Osteocyte (in vitro differentiated cells): ENCODE data around the gene DFFB. TPM values are rescaled to one million over a fixed set of nuclear protein-coding genes. Genes with fewer than 3 reads are reported as not detected.

ENCODE experiments used
- DNase-seq: peaks from one replicate; pipeline ENCODE4 v3.0.0; 2021; ENCODE audit warnings: mixed read lengths; ENCODE audit not compliant: unreplicated experiment; ENCODE audit errors: extremely low spot score
- H3K27ac Mint-ChIP-seq: one replicate; pipeline ENCODE4 v1.8.0; 2021; ENCODE audit warnings: mild to moderate bottlenecking, mixed read lengths; ENCODE audit not compliant: unreplicated experiment
- H3K27me3 Mint-ChIP-seq: one replicate; pipeline ENCODE4 v1.8.0; 2021; ENCODE audit warnings: mixed read lengths; ENCODE audit not compliant: unreplicated experiment
- H3K36me3 Mint-ChIP-seq: one replicate; pipeline ENCODE4 v1.8.0; 2021; ENCODE audit warnings: mixed read lengths; ENCODE audit not compliant: unreplicated experiment
- H3K4me1 Mint-ChIP-seq: one replicate; pipeline ENCODE4 v1.8.0; 2021; ENCODE audit warnings: mixed read lengths; ENCODE audit not compliant: unreplicated experiment
- H3K4me3 Mint-ChIP-seq: one replicate; pipeline ENCODE4 v1.8.0; 2021; ENCODE audit warnings: mild to moderate bottlenecking, moderate library complexity, mixed read lengths; ENCODE audit not compliant: unreplicated experiment
- H3K9me3 Mint-ChIP-seq: one replicate; pipeline ENCODE4 v1.8.0; 2021; ENCODE audit warnings: mixed read lengths; ENCODE audit not compliant: unreplicated experiment
- total RNA-seq: library from RNA; stranded (reverse); gene quantifications from 2 replicates; pipeline ENCODE4 v1.2.1, GENCODE V29; 2021
- TF ChIP-seq, protein P1 (sequence below): fragments of 200-600 bp; sonication (generic); IDR thresholded peaks from 2 replicates; pipeline ENCODE4 v1.5.0; 2021; ENCODE audit warnings: antibody characterized with exemption, mild to moderate bottlenecking, moderate library complexity

Gene DFFB
- total RNA-seq, 1 donor from 2014 or later: 11.0 TPM

DNA sequence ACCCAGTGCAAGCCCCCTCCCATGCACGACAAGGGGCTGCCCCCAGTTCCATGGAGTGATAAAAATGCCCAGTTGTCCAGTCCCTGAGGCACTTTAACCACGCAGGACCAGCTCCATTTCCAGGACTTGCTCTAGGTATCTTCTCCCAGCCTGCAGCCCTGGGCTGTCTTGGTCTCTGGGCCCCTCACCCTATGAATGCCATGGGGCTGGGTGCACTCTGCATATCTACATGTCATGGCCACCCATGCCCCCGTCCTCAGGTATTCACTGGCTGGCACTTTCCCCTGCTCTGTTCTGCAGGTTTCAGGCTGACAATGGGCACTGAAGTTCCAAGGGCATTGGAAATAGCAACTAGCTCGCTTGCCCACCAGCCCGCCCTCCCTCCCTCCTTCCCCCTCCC lies 62.4 kb downstream of the DFFB start:
- Mint-ChIP-seq H3K4me1 (no peaks in the 10 kb centered on the region), H3K9me3 (no peaks in the 10 kb centered on the region), H3K27ac (no peak overlapping the region), H3K27me3 (no peaks in the 10 kb centered on the region), H3K4me3 (no peak overlapping the region), H3K36me3 (no peaks in the 10 kb centered on the region)
- no peak for DNase-seq
- TF ChIP-seq, protein P1, sequence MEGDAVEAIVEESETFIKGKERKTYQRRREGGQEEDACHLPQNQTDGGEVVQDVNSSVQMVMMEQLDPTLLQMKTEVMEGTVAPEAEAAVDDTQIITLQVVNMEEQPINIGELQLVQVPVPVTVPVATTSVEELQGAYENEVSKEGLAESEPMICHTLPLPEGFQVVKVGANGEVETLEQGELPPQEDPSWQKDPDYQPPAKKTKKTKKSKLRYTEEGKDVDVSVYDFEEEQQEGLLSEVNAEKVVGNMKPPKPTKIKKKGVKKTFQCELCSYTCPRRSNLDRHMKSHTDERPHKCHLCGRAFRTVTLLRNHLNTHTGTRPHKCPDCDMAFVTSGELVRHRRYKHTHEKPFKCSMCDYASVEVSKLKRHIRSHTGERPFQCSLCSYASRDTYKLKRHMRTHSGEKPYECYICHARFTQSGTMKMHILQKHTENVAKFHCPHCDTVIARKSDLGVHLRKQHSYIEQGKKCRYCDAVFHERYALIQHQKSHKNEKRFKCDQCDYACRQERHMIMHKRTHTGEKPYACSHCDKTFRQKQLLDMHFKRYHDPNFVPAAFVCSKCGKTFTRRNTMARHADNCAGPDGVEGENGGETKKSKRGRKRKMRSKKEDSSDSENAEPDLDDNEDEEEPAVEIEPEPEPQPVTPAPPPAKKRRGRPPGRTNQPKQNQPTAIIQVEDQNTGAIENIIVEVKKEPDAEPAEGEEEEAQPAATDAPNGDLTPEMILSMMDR: no peak

DNA sequence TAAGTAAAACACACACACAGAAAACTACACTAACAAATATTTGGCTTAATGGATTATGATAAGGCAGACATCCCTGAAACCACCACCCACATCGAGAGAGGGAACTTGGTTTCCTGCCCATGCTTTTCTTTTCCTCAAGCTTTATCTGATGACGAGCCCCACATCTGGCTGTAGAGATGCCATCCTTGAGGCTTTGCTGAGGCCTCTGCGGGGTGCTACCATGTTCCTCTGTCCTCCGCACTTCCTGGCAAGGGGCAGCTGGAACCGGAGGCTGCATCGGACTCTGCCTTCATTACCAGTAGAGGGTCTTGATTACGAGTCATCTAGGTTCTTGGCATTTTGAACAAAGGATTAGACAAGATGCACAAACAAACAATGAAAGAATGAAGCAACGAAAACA lies 64.5 kb downstream of the DFFB start:
- no peak for DNase-seq
- Mint-ChIP-seq H3K9me3 (no peaks in the 10 kb centered on the region), H3K4me1 (no peaks in the 10 kb centered on the region), H3K4me3 (no peak overlapping the region), H3K27ac (no peak overlapping the region), H3K27me3 (no peaks in the 10 kb centered on the region), H3K36me3 (no peaks in the 10 kb centered on the region)
- TF ChIP-seq, protein P1: no peak

DNA sequence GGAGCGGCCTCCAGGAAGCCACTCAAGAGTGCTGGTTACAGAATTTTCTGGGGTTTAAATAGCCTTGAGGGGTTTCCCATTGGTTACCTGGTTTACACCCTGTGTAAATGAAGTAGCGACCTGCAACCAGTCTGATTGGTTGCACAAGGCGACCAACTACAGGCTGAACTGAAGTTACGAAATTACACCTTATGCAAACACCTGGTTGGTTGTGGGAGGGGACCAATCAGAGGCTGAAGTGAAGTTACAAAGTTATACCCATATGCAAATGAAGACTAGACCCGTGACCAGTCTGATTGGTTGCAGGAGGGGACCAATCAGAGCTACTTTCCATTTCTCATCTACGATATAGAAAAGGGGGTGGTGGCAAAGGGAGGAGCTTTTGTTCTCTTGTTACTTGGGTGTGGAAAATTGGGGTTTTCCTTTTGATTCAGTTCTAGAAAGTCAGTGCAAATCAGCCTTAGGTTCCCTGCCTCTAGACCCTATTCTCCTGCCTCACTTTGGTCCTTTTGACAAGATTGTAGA lies 65.0 kb downstream of the DFFB start:
- Mint-ChIP-seq H3K4me1 (no peaks in the 10 kb centered on the region), H3K27me3 (no peaks in the 10 kb centered on the region), H3K9me3 (no peaks in the 10 kb centered on the region), H3K4me3 (no peak overlapping the region), H3K27ac (no peak overlapping the region), H3K36me3 (no peaks in the 10 kb centered on the region)
- TF ChIP-seq, protein P1: no peak
- no peak for DNase-seq

- DNase-seq: no peak
- TF ChIP-seq, protein P1: no peak
- no peak overlapping the region for H3K27ac Mint-ChIP-seq
Measured at GRCh38 chr1:3922851-3923250, 65.6 kb downstream of the DFFB start.

DNA sequence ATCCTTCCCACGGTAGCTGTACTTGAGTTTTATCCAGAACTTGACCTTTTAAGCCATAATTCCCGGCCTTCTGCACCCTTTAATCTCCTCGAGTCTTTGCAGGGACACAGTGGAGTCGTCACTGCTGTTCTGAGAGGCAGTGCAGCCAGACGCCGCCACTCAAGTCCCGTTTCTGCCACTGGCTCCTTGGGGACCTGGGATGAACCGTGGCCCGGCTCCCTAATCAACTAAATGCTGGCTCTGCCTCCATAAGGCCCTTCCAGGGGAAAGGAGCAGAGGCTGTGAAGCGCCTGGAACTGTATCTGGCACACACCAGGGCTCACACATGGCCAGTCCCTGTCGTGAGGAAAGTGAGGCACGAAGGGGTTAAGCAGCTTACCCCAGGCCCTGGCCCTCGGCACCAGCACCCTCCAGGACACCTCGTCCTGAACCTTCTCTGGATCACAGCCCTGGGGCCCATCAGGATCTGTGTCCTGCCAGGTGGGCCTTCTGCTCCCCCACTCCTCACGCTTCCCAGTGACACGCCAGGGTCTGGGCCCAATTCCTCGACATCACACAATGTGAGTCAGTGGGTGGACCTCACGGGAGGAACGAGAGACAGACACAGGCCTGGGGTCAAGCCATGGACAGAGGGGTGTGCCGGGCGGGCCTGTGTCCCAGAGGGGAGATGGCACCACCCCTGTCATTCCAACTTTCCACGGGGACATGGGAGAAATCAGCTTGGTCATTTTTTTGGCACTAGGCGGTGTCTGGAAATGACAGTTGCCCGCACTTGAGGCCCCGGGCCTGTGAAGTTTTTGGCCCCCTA lies 66.3 kb downstream of the DFFB start:
- Mint-ChIP-seq H3K4me3 (no peak overlapping the region), H3K27ac (no peak overlapping the region), H3K9me3 (no peaks in the 10 kb centered on the region), H3K36me3 (no peaks in the 10 kb centered on the region), H3K27me3 (no peaks in the 10 kb centered on the region), H3K4me1 (no peaks in the 10 kb centered on the region)
- TF ChIP-seq, protein P1: no peak
- DNase-seq: no peak

More at GRCh38 chr1:3922851-3923250, 65.6 kb downstream of the DFFB start:
- H3K4me3 Mint-ChIP-seq: no peak overlapping the region
- H3K4me1 Mint-ChIP-seq: no peaks in the 10 kb centered on the region
- H3K27me3 Mint-ChIP-seq: no peaks in the 10 kb centered on the region
- no peaks in the 10 kb centered on the region for H3K36me3 Mint-ChIP-seq
- no peaks in the 10 kb centered on the region for H3K9me3 Mint-ChIP-seq
